Measurements from ENCODE around the gene MOCS3.

MOCS3 gene

GRCh38 chr20:50958615-50959542, at the start of gene MOCS3:
TSS of gene MOCS3 (plus strand) at chr20:50958818. CDS start at chr20:50958843, 25 bp downstream.
- DNase-seq: peak; percentile 77

GRCh38 chr20:50909413-50909812, 49.2 kb upstream of the MOCS3 start:
- DNase-seq: no peak

DNA sequence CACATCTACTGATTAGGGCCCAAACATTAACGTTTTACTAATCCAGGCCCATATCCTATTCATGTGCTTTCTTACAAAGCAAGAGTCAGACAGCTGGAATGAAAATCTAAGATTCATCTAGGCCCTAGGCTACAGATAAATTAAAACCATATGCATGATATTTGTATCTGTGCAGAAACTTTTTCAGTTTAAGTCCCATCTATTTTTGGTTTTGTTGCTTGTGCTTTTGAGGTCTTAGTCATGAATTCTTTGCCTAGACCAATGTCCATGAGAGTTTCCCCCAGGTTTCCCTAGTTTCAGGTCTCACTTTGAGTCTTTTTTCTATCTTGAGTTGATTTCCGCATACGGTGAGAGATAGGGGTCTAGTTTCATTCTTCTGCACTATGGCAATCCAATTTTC, 47.6 kb upstream of the MOCS3 start:
- DNase-seq: no peak

DNA sequence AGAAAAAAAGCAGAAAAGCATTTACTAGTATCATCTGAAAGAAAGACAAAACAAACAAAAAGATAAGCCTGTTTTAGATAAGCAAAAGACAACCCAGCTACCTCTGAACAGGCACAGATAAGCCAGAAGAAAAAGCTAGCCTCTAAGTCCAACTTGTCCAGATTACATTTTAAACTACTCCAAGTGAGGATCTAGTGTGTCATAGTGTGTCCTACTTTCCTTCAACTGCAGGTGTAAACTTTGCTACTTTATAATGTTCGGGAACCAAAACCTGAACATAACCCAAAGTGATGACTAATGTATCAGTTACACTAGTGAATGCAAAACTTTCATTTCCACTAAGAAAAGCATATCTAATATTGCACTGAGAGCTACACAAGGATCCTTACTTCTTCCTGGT, 46.9 kb upstream of the MOCS3 start:
- DNase-seq: no peak

DNA sequence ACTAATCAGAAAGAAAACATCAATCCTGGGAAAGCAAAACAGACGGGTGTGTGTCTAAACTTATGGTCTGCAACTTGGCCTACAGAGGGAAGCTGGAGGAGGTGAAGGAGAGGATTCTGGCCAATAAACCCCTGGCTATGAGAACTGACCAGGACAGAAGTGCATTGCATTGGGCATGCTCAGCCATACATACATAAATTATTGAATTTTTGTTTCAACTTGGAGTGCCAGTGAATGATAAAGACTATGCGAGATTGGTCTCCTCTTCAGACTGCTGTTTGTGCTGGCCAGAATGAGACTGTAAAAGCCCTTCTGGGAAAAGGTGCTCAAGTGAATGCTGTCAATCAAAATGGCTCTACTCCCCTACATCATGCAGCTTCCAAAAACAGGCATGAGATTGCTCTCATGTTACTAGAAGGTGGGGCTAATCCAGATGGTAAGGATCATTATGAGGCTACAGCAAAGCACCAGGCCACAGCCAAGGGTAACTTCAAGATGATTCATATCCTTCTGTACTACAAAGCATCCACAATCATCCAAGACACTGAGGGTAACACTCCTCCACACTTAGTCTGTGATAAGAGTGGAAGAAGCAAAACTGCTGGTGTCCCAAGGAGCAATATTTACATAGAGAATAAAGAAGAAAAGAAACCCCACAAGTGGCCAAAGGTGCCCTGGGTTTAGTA, 44.8 kb upstream of the MOCS3 start:
- DNase-seq: no peak

GRCh38 chr20:50915424-50915823, 43.2 kb upstream of the MOCS3 start:
- no peak for DNase-seq

DNA sequence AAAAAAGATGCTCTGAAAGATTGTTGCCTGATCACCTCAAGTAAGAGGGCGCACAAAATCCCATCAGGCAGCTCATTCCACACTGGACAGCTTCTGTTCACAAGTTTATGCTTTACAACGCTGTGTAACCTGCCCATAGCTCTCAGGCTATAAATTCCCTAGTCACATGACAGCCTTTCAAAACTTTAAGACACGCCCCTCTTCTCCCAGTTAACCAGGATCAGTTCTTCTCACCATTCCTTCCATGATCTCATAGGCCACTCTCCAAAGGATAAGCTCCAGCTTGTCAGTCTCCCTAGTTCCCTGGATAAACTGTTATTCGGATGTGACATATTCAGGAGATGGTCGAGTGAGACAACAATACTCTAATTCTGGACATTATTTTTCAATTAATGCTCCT, 42.4 kb upstream of the MOCS3 start:
- no peak for DNase-seq

GRCh38 chr20:50916934-50917333, 41.7 kb upstream of the MOCS3 start:
- DNase-seq: no peak

GRCh38 chr20:50918403-50918802, 40.2 kb upstream of the MOCS3 start:
- no peak for DNase-seq

- no peak for DNase-seq
These were observed 39.1 kb upstream of the MOCS3 start for GRCh38 chr20:50919567-50919966.

- DNase-seq: no peak
These were observed 37.6 kb upstream of the MOCS3 start for GRCh38 chr20:50920997-50921396.

- DNase-seq: no peak
These were observed 36.7 kb upstream of the MOCS3 start for GRCh38 chr20:50921803-50922501.

- no peak for DNase-seq
These were observed 34.2 kb upstream of the MOCS3 start for GRCh38 chr20:50924261-50924920.

GRCh38 chr20:50926530-50926929, 32.1 kb upstream of the MOCS3 start:
- no peak for DNase-seq

- DNase-seq: no peak
These were observed 30.1 kb upstream of the MOCS3 start for GRCh38 chr20:50928469-50928868.

- peak; percentile 91 for DNase-seq
These were observed 29.1 kb upstream of the MOCS3 start for GRCh38 chr20:50929299-50930138.

DNA sequence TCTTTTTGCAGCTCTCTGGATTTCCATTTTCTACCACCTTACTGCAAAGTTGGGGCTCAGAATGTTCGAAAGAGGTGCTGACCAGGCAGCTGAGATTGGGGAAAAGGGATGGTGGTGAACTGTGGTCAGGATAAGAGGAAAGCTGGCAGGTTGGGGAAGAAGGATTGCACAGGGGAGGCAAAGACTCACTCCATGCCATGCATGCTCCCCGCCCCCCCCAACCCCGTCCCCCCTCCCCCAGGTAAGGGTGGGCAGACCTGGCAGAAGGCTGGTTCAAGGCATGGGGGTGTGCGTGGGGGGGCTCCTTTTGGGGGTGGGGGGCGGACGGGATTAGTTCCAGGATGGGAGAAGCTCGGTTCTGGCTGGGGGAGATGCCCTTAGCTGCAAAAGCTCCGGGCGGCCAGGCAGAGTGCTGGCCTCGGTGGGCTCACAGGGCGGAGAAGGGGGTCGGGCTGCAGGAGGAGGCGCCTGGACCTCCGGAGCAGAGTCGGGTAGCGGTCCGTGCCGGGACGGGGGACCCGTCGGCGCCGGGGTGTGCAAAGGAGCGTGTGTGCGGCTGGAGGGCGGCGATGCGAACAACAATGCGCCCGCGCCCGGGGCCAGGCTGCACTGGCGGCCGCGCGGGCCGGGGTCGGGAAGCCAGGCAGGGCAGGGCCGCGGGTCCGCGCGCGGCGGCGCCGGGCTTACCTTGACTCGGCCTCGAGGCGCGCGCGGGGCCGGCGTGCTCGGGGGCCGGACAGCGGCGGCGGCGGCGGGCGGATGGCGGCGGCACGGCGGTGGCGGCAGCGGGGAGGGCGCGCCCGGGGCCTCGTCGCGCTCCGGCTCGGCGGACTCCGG, 28.3 kb upstream of the MOCS3 start:
- DNase-seq: no peak

DNA sequence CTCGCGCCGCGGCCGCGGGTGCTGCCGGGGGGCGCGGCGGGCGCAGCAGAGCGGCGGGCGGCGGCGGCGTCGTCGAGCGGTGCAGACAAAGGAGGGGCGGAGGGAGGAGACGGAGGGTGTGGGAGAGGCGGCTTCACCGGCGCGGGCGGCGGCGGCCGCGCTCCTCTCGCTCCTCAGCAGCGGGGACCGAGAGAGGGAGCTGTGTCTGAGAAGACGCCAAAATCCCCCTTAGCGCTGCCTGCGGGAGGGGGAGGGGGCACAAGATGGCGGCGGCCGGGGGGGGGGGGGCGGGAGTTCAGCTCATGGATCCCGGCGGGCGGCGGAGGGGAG, 27.7 kb upstream of the MOCS3 start:
- no peak for DNase-seq

- DNase-seq: peak; percentile 85
These were observed 27.2 kb upstream of the MOCS3 start, which contains the start of gene ADNP for GRCh38 chr20:50931306-50932015. TSS of gene ADNP (minus strand) at chr20:50931437. CDS start at chr20:50903996, 27,441 bp downstream.

DNA sequence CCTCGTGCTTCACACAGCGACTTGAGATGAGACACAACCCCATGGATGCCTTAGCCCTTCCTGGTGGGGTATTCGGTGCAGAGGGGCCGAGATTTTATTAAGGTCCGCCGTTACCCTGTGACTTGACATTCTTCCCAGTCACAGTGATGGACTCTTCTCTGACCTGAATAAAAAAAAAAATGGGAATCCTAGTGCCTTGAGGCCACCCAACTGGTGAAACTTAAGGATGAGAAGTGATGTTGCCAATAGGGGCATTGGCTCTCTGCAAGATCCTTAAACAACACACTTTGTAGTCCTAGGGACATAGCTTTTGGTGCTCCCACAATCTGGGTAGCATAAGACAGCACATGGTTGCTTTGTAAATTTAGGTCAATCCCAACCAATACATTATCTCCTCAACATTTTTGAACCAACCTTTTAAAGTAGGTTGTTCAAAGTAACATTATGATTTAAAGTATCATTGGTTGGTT, 26.6 kb upstream of the MOCS3 start:
- no peak for DNase-seq
